Fibroblast of mammary gland (primary cell): ENCODE results near the gene PLXDC2.

ENCODE experiments used
- DNase-seq: peaks from one replicate; pipeline ENCODE4 v3.0.0-alpha.2; 2010; ENCODE audit warnings: low read depth
- H3K4me3 ChIP-seq: 2 replicates; pipeline ENCODE4 v1.5.1; 2011; ENCODE audit warnings: low read depth, mild to moderate bottlenecking, low read length, moderate library complexity; ENCODE audit not compliant: control insufficient read depth
- TF ChIP-seq, protein P1 (sequence below): conservative IDR thresholded peaks from 2 replicates; pipeline ENCODE4 v1.5.1; 2011; ENCODE audit warnings: low read depth, low read length, inconsistent platforms; ENCODE audit not compliant: control insufficient read depth, insufficient read depth

Gene PLXDC2

DNA sequence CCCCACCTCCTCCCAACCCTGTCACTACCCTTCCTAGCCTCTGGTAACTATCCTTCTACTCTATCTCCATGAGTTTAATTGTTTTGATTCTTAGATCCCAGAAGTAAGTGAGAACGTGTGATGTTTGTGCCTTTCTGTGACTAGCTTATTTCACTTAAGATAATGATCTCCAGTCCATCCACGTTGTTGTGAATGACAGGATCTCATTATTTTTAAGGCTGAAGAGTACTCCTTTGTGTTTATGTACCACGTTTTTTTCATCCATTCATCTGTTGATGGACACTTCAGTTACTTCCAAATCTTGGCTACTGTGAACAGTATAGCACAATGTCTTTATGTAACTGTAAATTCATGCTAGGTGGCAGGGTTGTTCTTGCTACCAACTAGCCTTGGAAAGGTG is 461.6 kb downstream of the PLXDC2 start:
- TF ChIP-seq, protein P1, sequence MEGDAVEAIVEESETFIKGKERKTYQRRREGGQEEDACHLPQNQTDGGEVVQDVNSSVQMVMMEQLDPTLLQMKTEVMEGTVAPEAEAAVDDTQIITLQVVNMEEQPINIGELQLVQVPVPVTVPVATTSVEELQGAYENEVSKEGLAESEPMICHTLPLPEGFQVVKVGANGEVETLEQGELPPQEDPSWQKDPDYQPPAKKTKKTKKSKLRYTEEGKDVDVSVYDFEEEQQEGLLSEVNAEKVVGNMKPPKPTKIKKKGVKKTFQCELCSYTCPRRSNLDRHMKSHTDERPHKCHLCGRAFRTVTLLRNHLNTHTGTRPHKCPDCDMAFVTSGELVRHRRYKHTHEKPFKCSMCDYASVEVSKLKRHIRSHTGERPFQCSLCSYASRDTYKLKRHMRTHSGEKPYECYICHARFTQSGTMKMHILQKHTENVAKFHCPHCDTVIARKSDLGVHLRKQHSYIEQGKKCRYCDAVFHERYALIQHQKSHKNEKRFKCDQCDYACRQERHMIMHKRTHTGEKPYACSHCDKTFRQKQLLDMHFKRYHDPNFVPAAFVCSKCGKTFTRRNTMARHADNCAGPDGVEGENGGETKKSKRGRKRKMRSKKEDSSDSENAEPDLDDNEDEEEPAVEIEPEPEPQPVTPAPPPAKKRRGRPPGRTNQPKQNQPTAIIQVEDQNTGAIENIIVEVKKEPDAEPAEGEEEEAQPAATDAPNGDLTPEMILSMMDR, result no peak
- no peak overlapping the region for H3K4me3 ChIP-seq
- no peak for DNase-seq

DNA sequence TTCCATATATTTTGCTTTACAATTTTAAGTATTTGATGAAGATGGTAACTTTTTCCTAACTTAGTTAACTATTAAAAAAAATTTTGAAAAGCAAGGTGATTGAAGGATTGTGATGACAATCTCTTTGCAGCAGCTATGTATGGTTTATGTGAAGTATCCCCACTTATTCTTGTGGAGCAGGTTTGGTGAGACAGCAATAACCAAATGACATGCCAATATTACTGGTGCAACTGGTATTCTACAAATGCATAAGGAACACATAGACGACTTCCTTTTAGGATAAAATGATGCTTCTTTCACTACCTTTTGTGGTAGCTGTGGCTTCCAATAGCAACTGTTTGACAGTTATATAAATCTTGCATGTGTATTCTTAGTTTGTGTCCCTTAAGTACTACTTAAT is 465.3 kb downstream of the PLXDC2 start:
- no peak for DNase-seq
- H3K4me3 ChIP-seq, result no peak overlapping the region
- TF ChIP-seq, protein P1, result no peak

DNA sequence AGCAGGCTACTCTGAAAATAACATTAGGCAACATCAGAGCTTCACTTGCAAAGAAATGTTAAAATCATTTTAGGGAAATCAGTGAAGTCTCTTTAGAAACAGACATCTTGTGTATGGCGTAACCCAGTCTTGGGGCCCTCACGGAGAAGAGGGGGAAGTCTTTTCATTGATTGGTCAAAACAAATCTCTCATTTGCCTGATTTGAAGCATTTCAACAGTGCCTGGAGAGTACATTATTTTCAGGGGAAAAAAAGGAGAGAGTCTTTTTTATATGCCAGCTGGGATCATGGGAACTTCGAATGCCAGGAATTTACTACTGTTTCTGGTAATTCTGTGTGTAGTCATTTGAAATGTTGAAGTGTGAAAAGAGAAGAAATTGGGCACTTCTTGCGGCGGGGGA is 471.4 kb downstream of the PLXDC2 start:
- DNase-seq, result no peak
- H3K4me3 ChIP-seq, result no peak overlapping the region
- TF ChIP-seq, protein P1, result no peak

DNA sequence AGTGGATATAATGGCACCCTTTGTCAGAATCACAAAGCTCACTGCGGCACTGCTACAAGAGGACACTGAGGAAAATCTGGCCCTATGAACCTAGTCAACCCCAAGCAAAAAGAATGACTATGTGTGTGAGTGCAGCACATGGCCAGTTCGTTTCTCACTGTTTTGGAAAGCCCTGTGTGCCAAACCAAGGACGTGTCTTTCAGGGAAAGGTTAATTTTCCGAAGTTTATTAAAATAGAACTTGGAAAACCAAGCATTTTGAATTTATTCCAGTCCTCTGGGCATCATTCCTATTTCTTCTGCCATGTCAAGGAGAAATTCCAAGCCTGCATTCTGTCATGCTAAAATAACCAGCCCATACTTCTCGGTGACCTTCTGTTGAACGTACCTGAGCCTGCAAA is 471.8 kb downstream of the PLXDC2 start:
- TF ChIP-seq, protein P1, result no peak
- H3K4me3 ChIP-seq, result no peak overlapping the region
- no peak for DNase-seq

DNA sequence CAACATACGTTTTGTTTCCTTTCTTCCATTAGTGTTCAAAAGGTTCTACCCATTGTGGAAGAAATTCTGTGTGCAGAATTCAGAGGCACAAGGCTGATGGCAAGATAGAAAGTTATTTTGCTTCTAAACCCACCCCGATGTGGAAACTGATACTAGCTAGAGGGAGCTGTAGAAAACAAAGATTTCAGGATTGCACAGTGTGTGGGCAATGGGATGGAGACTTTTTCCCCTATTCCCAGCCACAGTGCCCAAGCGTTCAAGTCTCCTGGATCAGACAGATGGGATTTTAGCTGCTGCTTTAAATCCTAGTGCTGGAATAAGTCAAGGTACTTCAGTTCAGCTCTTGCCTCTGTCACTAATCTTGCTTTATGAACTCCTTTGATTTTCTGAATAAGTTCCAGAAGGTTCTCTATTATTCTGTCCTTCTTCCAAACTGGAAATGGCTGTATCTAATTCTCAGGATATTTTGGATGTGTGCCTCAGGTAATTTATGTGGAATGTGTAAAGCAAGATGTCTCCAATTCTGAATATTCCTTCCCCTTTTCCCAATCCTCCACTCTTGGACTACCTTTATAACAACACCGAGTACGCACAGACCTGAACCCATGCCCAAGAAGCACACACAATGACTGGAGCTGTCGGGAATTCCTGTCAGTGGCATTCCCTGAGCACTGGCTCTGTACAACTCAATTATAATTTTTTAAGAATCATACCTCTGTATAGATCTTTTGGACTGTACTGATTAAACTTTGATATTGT is 473.0 kb downstream of the PLXDC2 start:
- TF ChIP-seq, protein P1, result no peak
- H3K4me3 ChIP-seq, result no peak overlapping the region
- DNase-seq, result no peak

DNA sequence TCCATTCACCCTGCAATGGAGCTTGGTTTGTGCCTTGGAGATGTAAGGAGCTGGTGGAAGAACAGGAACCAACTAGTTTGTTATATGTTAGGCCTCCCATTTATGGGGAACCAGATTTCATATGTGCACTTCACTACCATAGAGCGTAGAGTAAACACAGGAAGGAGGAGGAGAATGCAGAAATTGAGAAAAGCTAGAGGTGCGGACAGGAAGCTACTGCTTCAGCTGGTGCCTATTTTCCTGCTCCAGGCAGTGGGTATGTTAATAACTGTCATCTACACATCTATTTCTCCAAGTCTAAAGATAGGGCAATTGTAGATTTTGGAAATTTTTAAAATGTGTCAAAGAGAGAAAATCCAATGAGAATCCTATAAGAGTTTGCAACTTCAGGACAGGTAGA is 482.2 kb downstream of the PLXDC2 start:
- no peak for DNase-seq
- TF ChIP-seq, protein P1, result no peak
- H3K4me3 ChIP-seq, result no peak overlapping the region

DNA sequence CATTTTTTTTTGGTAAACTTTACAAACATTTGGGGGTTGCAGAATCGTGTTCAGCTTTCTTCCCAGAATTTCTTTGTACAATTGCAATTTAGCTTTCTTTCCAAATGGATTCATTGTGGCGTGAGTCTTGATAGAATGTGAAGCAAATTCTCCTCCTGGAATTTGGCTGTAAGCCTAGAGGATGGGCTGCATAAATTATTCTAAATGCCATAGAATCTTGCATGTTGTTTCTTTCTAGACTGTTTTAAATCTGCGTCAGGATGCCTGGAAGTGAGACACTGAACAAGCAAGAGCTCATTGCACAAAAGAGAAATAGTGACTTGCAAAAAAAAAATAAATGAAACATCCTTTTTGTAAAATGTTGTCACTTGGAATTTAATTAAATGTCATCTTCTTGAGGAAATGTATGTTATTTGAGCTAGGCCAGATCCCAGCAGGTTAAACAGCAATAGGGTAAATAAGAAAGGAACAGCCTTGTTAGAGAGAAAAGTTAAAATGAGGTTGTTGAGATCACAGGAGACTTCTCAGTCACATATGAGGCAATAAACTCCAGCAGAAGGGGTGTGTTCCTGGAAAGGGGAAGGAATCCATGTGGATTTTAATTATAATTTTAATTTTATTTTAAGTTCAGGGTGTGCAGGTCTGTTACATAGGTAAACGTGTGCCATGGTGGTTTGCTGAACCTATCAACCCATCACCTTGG is 483.0 kb downstream of the PLXDC2 start:
- DNase-seq, result no peak
- H3K4me3 ChIP-seq, result no peak overlapping the region
- TF ChIP-seq, protein P1, result no peak
